ENCODE results near the gene PDZK1IP1. TPM values are rescaled to one million over a fixed set of nuclear protein-coding genes. Genes with fewer than 3 reads are reported as not detected.

The PDZK1IP1 gene
- total RNA-seq, 1 donor from 2014 or later: not detected

DNA sequence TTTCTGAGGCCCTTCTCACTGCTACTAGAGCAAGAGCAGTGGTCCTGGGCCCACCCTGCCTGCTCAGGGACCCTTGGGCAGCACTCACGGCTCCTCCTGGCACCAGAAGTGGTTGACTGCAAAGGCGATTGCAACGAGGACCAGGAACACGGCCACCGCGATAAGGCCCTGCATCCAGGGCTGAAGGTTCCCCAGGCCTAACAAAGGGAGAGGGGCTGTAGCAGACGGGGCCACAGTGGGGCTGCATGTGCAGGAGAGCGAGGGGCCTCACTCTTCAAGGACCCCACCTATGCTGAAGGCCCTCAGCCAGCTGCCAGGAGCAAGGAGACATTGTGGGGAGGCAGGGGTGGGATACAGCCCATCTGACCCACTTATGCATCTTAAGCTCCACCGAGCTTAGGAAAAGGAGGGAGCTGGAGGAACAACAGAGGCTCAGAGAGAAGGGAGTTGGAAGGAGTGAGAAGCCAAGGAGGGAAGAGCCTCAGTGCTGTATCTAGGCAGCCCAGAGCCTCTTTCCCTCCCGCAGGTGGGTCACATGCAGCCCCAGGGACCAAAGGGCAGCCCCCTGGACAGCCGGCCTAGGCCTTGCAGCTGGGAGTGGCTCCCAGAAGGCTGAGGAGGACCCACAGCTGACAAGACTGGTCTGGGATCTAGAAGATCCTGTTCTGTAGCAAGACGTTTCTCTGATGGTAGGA lies 2.5 kb downstream of the PDZK1IP1 start:
- H3K9me3 Mint-ChIP-seq: no peaks in the 10 kb centered on the region
- intact Hi-C loops (cut with micrococcal nuclease): no loop called here

DNA sequence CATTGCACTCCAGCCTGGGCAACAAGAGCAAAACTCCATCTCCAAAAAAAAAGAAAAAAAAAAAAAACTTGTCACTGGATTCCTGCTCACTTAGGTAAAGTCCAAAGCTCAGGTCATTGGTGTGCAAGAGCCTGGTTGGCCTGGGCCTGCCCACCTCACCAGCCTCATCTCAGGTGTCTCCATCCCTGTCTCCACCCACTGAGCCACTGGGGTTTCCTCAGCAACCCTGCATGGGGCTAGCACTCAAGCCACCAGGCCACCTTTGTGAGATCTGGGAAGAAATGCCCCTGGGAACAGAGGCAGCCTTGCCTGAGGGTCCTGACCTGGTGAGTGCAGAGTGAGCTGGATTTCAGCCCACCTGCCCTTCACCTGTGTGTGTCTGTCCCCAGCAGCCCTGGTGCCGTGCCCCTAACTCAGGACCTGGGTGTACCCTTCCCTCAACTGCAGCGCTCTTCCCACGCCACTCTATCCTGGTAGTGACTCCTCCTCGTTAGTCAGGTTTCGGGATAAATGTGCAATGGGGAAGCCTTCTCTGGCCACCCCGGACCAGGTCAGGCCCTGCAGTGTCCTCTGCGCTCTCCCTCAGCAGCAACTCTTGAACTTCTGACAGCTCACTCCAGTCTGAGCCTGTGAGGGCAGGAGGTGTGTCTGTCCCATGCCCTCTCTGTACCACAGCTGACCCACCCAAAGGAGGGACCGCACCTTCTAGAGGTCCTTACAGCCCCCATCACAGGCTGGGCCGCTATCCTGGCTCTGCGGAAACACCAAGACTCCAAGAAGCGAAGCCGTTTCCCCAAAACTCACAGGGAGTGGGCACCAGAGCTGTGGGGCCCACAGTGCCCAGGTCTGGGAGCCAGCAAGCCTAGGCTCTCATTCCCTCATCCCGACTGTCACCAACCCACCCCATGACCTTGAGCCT lies 3.3 kb downstream of the PDZK1IP1 start:
- H3K4me3 Mint-ChIP-seq (ENCODE audit: low read depth): no peak overlapping the region
- H3K27me3 Mint-ChIP-seq (ENCODE audit: low read depth): no peaks in the 10 kb centered on the region
- no peak for DNase-seq (ENCODE audit: low spot score)
- intact Hi-C loops (cut with micrococcal nuclease): no loop called here
- no peaks in the 10 kb centered on the region for H3K36me3 Mint-ChIP-seq (ENCODE audit: low read depth)
- H3K27ac Mint-ChIP-seq: no peak overlapping the region
- no peaks in the 10 kb centered on the region for H3K4me1 Mint-ChIP-seq (ENCODE audit: low read depth)
- H3K9me3 Mint-ChIP-seq: no peaks in the 10 kb centered on the region

More for the DNA sequence above, 2.5 kb downstream of the PDZK1IP1 start:
- Mint-ChIP-seq H3K4me1 (ENCODE audit: low read depth) (no peaks in the 10 kb centered on the region), H3K27me3 (ENCODE audit: low read depth) (no peaks in the 10 kb centered on the region), H3K36me3 (ENCODE audit: low read depth) (no peaks in the 10 kb centered on the region), H3K27ac (no peak overlapping the region), H3K4me3 (ENCODE audit: low read depth) (no peak overlapping the region)
- no peak for DNase-seq (ENCODE audit: low spot score)

DNA sequence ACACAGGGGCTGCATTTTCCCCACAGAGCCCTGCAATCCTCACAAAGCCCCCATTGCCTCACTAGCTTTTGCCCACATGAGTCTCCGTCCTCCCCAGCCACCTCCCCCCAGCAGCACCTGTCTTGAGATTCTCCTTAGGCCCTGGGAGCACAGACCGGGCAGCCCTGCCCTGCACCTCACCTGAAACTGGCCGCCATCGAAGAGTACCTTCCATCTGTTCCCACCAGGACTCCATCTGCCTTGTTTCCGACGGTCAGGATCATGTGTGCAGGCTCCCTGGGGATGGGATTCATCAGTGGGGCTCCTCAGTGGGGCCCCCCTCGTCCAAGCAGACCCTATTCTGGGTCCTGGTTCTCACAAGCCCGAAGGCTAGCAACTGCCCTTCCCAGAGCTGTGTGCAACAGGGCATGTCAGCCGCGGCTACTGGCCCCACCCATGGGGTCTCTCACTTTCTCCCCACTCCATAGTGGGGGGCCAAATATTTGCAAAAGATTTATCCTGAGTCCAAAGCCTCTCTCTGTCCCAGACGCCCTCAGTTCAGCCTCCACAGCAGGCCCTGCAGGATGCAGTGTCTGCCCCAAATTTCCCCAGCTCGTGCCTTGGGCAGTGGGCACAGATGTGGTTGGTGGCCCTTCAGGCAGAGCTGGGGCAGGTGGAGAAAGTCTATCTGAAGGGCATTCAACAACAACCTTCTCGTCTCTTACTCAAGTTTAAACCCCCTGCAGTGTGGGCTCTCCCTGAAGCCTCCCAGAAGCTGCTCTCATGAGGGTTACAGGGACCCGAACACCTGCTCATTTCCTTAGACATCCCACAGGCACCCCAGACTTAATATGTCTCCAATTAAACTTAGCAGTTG lies 4.8 kb downstream of the PDZK1IP1 start:
- Mint-ChIP-seq H3K9me3 (no peaks in the 10 kb centered on the region), H3K4me3 (ENCODE audit: low read depth) (no peak overlapping the region), H3K27ac (no peak overlapping the region), H3K36me3 (ENCODE audit: low read depth) (no peaks in the 10 kb centered on the region), H3K4me1 (ENCODE audit: low read depth) (no peaks in the 10 kb centered on the region), H3K27me3 (ENCODE audit: low read depth) (peaks cover 6% of the 10 kb centered on the region)
- intact Hi-C loops (cut with micrococcal nuclease): no loop called here
- no peak for DNase-seq (ENCODE audit: low spot score)

DNA sequence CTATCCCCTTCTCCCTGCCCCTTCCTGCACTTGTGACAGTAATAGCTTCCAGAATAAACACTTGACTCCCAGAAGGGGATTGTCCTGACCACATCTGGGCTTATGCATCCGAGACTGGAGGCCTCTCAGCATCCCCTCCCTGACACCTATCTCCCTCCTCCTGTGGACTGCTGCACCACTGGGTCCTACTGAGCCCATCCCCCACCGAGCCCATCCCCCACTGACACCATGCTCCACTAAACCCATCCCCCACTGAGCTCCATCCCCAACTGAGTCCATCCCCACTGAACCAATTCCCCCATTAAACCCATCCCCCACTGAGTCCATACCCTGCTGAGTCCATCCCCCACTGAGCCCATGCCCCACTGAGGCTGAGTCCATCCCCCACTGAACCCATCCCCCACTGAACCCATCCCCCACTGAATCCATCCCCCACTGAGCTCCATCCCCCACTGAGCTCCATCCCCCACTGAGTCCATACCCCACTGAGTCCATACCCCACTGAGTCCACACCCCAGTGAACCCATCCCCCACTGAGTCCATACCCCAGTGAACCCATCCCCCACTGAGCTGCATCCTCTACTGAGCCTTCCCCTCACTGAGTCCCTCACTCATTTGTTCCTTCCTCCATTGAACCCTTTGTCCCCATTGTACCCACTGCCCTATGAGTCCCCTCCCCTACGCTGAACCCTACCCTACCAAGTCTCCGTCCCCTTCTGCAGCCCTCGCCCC lies 5.6 kb downstream of the PDZK1IP1 start:
- H3K27me3 Mint-ChIP-seq (ENCODE audit: low read depth): peaks cover 10% of the 10 kb centered on the region
- no peak overlapping the region for H3K27ac Mint-ChIP-seq
- H3K36me3 Mint-ChIP-seq (ENCODE audit: low read depth): no peaks in the 10 kb centered on the region
- H3K4me1 Mint-ChIP-seq (ENCODE audit: low read depth): peaks cover 5% of the 10 kb centered on the region
- no peak overlapping the region for H3K4me3 Mint-ChIP-seq (ENCODE audit: low read depth)
- intact Hi-C loops (cut with micrococcal nuclease): no loop called here
- no peak for DNase-seq (ENCODE audit: low spot score)
- no peaks in the 10 kb centered on the region for H3K9me3 Mint-ChIP-seq

DNA sequence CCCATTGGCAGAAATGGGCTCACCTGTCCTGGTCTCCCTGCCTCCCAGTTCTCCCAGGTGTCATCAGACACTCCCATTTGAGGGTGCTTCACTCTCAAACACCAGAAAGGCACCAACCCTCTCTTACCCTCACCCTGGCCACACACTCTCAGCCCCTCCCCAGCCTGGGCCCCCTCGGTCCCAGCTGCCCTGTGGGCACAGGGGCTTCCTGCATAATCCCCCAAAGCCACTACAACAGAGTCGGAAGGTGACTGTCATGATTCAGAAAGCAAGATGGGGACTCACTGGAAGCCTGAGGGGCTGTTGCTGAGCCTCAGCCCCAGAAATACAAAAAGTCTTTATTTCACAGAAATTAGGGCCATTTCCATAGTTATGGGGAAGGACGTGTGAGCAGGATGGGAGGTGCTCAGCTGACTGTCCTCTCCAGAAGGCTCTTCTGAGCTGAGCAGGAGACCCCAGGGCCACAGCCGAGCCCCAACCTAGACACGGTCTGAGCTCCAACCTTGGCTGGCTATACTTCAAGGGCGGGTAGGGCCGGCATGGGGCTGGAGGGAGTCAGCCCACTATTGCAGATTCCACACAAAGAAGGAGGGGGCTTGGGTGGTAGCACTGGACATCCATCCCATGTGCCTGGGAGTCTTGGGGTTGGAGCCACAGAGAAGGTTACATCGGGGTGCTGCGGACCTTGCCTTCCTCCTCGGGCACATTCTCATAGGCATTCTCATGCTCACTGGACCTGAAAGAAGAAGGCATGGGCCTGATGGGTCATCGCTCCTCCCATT lies 6.3 kb downstream of the PDZK1IP1 start:
- DNase-seq (ENCODE audit: low spot score): no peak
- no peak overlapping the region for H3K4me3 Mint-ChIP-seq (ENCODE audit: low read depth)
- H3K9me3 Mint-ChIP-seq: no peaks in the 10 kb centered on the region
- intact Hi-C loops (cut with micrococcal nuclease): no loop called here
- H3K27me3 Mint-ChIP-seq (ENCODE audit: low read depth): peaks cover 12% of the 10 kb centered on the region
- H3K27ac Mint-ChIP-seq: no peak overlapping the region
- peaks cover 11% of the 10 kb centered on the region for H3K4me1 Mint-ChIP-seq (ENCODE audit: low read depth)
- no peaks in the 10 kb centered on the region for H3K36me3 Mint-ChIP-seq (ENCODE audit: low read depth)

DNA sequence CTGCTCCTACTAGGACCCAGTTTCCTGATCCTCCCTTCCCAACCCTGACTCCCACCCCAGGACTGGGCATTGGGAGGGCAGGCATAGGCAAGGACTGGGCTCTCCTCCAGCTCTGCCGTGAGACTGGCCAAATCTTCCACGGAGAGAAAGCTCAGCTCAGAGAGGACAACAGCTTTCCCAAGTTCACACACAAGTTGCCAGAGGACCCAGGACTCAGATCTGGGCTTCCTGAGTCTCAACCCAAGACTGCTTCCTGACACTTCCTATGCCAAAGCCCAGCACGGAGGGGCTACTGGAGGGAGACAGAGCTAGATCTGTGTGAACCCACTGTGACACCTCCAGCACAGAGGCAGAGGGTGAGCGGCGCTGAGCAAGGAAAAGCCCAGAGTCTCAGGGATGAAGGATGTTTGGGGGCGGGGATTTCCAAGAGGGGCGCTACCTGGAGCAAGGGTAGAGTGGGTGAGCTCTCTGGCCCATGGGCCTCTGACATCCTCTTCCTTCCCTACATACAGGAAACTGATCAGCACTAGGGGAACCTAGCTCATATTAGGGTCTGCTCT lies 7.1 kb downstream of the PDZK1IP1 start:
- intact Hi-C loops (cut with micrococcal nuclease): no loop called here
- no peak for DNase-seq (ENCODE audit: low spot score)
- peaks cover 12% of the 10 kb centered on the region for H3K27me3 Mint-ChIP-seq (ENCODE audit: low read depth)
- H3K27ac Mint-ChIP-seq: no peak overlapping the region
- H3K9me3 Mint-ChIP-seq: no peaks in the 10 kb centered on the region
- H3K36me3 Mint-ChIP-seq (ENCODE audit: low read depth): no peaks in the 10 kb centered on the region
- H3K4me1 Mint-ChIP-seq (ENCODE audit: low read depth): peaks cover 11% of the 10 kb centered on the region
- H3K4me3 Mint-ChIP-seq (ENCODE audit: low read depth): no peak overlapping the region

DNA sequence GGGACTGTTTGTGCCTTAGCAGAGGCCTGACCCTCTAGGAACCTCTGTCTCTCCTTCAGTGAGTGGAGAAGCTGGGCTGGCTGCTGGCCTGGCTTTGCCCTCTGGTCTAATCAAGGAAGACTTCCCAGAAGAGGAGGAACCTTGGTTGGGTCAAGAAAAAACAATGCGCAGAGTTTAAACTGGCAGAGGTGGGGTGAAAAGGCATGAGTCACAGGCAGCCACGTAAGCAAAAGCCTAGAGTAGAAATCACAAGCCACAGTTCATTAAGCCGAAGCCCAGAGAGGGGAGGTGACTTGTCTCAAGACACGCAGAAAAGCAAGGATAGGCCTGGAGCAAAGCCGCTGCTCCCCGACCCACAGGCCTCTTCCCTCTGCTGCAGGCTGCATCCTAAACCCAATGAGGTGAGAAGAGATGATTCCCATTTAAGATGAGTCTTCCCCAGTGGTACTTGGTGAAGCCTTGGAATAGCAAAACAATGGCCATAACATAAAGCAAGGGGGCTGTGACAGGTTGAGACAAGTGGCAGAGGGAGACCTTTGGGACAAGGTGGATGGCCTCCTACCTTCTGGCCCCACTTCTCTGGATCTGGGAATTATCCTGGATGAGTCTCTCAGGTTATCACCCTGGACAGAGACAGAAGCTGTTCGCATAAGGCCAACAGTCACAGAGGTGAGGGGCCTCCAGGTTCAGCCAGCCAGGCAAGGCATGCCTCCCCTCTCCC lies 7.7 kb downstream of the PDZK1IP1 start:
- intact Hi-C loops (cut with micrococcal nuclease): no loop called here
- Mint-ChIP-seq H3K4me1 (ENCODE audit: low read depth) (peaks cover 11% of the 10 kb centered on the region), H3K4me3 (ENCODE audit: low read depth) (no peak overlapping the region), H3K36me3 (ENCODE audit: low read depth) (no peaks in the 10 kb centered on the region), H3K9me3 (no peaks in the 10 kb centered on the region), H3K27me3 (ENCODE audit: low read depth) (peaks cover 12% of the 10 kb centered on the region), H3K27ac (no peak overlapping the region)
- DNase-seq (ENCODE audit: low spot score): no peak

DNA sequence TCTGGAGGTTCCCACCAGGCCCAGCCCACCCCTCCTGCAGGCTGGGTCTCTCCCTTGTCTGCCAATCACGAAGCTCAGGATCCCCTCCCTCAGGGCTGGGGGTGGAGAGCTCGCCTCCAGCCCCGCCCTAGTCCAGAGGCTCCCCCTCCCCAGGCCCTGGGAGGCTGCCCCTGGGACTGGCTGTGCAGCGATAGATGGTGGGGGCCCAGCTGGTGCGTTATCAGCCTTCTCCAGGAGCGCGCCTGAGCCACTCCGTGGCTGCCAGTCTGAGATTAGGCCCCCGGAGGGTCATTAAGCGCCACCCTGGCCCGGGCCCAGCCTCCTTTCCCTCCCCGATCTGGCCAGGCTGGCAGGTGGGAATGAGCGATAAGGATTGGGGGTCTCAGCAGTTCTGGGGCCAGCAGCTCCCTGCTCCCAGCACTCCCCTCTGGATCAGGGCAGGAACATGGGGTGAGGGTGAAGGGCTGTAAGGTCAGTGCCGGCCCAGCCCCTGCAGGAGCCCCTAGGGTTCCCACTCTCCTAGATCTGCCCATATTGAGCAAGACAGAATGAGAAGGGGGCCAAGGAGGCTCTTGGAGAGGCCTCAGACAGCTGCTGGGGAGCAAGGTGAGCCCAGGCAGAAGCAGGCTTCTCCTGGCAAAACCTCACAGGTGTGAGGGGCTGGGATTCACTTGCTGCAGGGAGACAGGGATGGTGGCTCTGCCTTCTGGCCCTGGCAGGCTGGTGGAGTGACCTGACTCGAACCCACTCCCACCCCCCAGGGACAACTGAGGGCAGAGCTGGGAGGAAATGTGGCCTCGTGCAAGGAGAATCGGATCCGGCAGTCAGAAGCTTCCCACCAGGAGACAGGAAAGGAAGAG lies 8.5 kb downstream of the PDZK1IP1 start:
- Mint-ChIP-seq H3K4me3 (ENCODE audit: low read depth) (no peak overlapping the region), H3K4me1 (ENCODE audit: low read depth) (peaks cover 11% of the 10 kb centered on the region), H3K9me3 (no peaks in the 10 kb centered on the region), H3K27ac (no peak overlapping the region), H3K27me3 (ENCODE audit: low read depth) (peaks cover 12% of the 10 kb centered on the region), H3K36me3 (ENCODE audit: low read depth) (no peaks in the 10 kb centered on the region)
- no peak for DNase-seq (ENCODE audit: low spot score)
- intact Hi-C loops (cut with micrococcal nuclease): no loop called here

DNA sequence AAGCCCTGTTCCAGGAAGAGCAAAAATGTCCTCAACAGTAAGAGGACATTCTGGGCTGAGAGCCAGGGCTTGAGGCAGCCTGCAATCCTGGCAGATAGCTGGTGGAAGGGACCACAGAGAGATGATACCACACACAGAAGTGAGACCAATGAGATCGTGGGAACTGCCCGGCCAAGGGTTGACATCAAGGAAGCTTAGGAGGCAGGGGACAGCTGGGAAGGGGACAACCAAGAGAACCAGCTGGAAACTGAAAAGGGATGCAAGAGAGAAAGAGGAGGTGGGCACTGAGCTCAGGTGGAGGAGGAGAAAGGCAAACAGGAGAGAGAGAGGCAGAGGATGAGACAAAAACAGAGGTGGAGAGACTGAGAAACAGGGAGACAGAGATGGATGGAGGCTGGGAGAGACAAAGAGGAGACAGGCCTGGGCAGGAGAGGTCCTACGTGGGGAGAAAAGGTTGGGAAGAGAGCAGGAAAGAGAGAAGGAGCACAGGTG lies 9.2 kb downstream of the PDZK1IP1 start:
- no peak overlapping the region for H3K27ac Mint-ChIP-seq
- H3K9me3 Mint-ChIP-seq: no peaks in the 10 kb centered on the region
- no peaks in the 10 kb centered on the region for H3K36me3 Mint-ChIP-seq (ENCODE audit: low read depth)
- H3K4me3 Mint-ChIP-seq (ENCODE audit: low read depth): no peak overlapping the region
- intact Hi-C loops (cut with micrococcal nuclease): no loop called here
- DNase-seq (ENCODE audit: low spot score): no peak
- peaks cover 11% of the 10 kb centered on the region for H3K4me1 Mint-ChIP-seq (ENCODE audit: low read depth)
- H3K27me3 Mint-ChIP-seq (ENCODE audit: low read depth): peaks cover 12% of the 10 kb centered on the region

DNA sequence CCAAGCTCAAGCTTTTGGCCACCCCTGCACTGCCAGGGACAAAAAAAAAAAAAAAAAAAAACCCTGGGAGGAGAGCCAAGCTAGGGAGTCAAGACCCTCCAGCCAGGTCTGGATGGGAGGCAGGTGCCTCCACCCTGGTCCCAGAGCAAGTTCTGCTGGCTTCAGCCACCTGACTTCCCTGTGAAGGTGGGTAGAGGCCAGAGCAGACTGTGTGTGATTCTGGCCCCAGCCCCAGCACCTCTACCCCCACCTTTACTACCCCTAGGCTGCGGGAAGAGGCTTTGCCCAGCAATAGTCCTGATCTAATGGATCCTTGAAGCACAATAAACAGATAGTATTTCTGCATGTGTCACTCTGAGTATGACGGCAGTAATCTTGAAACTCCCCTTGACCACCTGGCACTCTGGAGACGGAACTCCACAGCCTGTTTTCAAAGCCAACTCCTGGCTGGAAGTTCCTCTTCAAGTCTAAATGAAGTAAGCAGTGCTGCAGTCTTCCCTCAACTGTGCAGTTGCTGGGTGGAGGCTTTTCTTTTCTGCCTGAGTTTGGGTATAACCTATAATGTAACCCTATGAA lies 9.8 kb downstream of the PDZK1IP1 start:
- peaks cover 12% of the 10 kb centered on the region for H3K27me3 Mint-ChIP-seq (ENCODE audit: low read depth)
- no peak overlapping the region for H3K27ac Mint-ChIP-seq
- intact Hi-C loops (cut with micrococcal nuclease): loop anchor here (5.0 to 10.0 kb wide), 2 partner anchors 82 to 255 kb away; partner anchors contain the start of gene FOXD2
- no peaks in the 10 kb centered on the region for H3K36me3 Mint-ChIP-seq (ENCODE audit: low read depth)
- H3K9me3 Mint-ChIP-seq: no peaks in the 10 kb centered on the region
- H3K4me3 Mint-ChIP-seq (ENCODE audit: low read depth): no peak overlapping the region
- peaks cover 11% of the 10 kb centered on the region for H3K4me1 Mint-ChIP-seq (ENCODE audit: low read depth)
- no peak for DNase-seq (ENCODE audit: low spot score)

Data from activated T-helper 2 cell treated with anti-CD3 and anti-CD28 coated beads, Interferon-gamma antibody, Interleukin-2, Interleukin-4, amounts not matched to agents 10 μg/mL and 5 μg/mL and 100 μg/mL, durations not matched to agents 14 hours and 24 hours and 36 hours (primary cell).